Uterus (tissue), 2 donors: ENCODE measurements around the gene SLAMF6.

Experiments
- POLR2A ChIP-seq, 2 donors: fragments of 450-650 bp; IDR thresholded peaks; one replicate each; pipeline ENCODE4 v1.6.1; 2016; ENCODE audit warnings: antibody characterized with exemption in 2 of 2, mild to moderate bottlenecking in 1 of 2, moderate library complexity in 1 of 2
- TF ChIP-seq, protein P1 (sequence below), 4 experiments: fragments of 200-600 bp in 2 of 4; fragments of 450-650 bp in 2 of 4; sonication (generic) in 2 of 4; IDR thresholded peaks; one replicate each; pipeline ENCODE4 v1.5.1; 2016 to 2019; ENCODE audit warnings: antibody characterized with exemption in 4 of 4, mild to moderate bottlenecking in 2 of 4, moderate library complexity in 1 of 4

DNA sequence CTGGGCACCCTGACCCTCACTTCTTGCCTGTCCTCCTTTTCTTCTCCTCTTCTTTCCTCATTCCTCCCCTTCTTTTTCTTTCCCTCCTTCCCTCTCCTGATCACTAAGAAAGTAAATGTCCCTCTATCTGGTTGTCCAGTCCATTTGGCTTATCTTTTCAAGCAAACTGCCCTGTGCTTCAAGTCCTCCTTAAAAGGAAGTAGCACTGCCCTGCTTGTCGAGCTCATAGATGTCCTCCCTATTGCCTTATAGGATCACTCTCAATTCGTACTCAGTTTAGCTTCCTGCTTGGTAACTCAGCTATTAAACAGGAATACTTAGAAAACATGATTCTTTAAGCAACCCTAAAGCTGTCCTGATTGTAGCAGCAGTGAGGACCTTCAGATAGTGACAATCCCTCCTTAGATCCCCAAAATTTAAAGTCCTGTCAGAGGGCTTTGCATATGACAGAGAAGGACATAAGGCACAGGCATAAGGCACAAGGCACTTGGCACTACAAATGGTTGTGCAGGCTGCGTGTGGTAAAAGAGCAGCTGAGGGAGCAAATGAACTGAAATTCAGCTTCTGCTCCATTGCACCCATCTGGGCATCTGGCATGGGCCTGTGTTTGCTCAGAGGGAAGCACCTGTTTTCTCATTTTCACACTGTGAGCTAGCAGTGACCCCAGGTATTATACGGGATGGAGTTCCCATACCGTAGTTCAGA lies 26.1 kb upstream of the SLAMF6 start:
- no peak for TF ChIP-seq POLR2A (IDR thresholded peaks at IDR 0.05)
- TF ChIP-seq, protein P1, sequence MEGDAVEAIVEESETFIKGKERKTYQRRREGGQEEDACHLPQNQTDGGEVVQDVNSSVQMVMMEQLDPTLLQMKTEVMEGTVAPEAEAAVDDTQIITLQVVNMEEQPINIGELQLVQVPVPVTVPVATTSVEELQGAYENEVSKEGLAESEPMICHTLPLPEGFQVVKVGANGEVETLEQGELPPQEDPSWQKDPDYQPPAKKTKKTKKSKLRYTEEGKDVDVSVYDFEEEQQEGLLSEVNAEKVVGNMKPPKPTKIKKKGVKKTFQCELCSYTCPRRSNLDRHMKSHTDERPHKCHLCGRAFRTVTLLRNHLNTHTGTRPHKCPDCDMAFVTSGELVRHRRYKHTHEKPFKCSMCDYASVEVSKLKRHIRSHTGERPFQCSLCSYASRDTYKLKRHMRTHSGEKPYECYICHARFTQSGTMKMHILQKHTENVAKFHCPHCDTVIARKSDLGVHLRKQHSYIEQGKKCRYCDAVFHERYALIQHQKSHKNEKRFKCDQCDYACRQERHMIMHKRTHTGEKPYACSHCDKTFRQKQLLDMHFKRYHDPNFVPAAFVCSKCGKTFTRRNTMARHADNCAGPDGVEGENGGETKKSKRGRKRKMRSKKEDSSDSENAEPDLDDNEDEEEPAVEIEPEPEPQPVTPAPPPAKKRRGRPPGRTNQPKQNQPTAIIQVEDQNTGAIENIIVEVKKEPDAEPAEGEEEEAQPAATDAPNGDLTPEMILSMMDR (IDR thresholded peaks at IDR 0.05): no peak
